PC-3 (cell line): ENCODE measurements around the gene PRSS37. TPM values are rescaled to one million over a fixed set of nuclear protein-coding genes. Genes with fewer than 3 reads are reported as not detected.

Experiments used
- total RNA-seq: library from RNA; depleted of rRNA; stranded (reverse); fragments of >200 nt; gene quantifications from 2 replicates; pipeline ENCODE4 v1.2.3, GENCODE V29; 2014; rRNA removed

The PRSS37 gene
- total RNA-seq, 1 experiment from 2014 or later: not detected

Other genes starting within 250 kb of the PRSS37 start
- gene DENND11, start 139.3 kb downstream of the PRSS37 start, total RNA-seq: 6.7 and 6.9 TPM in 2 replicates
- gene WEE2, start 133.1 kb downstream of the PRSS37 start, total RNA-seq: not detected in 2 replicates
- 212 and 269 TPM in 2 replicates for gene SSBP1, start 103.1 kb downstream of the PRSS37 start, total RNA-seq
- gene TAS2R3, start 77.4 kb downstream of the PRSS37 start, total RNA-seq: 0.40 TPM in 1 of 2 replicates, not detected in the other
- 0.35 TPM in 1 of 2 replicates, not detected in the other for gene TAS2R4, start 64.8 kb downstream of the PRSS37 start, total RNA-seq
- 0.26 and 1.4 TPM in 2 replicates for gene TAS2R5, start 51.3 kb downstream of the PRSS37 start, total RNA-seq
- gene OR9A4, start 74.9 kb upstream of the PRSS37 start, total RNA-seq: not detected in 2 replicates
- gene CLEC5A, start 105.5 kb upstream of the PRSS37 start, total RNA-seq: not detected in 2 replicates
- gene TAS2R38, start 132.3 kb upstream of the PRSS37 start, total RNA-seq: not detected in 2 replicates
- gene MGAM, start 154.4 kb upstream of the PRSS37 start, total RNA-seq: not detected in 2 replicates